ENCODE measurements around the gene CGREF1.

CGREF1 gene

GRCh38 chr2:27065128-27065527, 53.8 kb downstream of the CGREF1 start:
- in situ Hi-C loops (cut with HindIII; ENCODE audit: low sequenced_read_pairs) = no loop called here

DNA sequence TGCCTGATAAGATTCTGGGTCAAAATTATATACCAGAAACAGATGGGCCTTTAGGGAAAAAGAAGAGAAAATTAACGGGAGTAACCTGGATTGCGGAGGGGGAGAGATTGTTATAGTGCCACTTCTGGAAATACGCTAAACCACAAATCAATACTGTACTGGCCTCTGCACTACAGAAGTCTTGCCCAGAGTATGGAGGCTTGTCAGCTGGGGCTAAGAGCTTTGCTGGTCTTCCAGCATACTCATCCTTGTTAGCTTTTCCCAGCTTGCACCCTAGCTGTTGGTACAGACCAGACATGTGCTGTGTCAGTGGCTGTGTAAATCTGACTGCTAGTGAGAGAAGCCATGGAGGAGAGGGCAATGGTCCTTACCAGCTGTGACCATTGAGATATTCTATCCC, 58.6 kb downstream of the CGREF1 start:
- no peak for TF ChIP-seq CTCF (IDR thresholded peaks at IDR 0.05; ENCODE audit: low read depth, low read length)
- in situ Hi-C loops (cut with HindIII; ENCODE audit: low sequenced_read_pairs) = no loop called here
- H3K4me3 ChIP-seq (ENCODE audit: low read depth, low read length) = no peak overlapping the region
- no peak for DNase-seq (ENCODE audit: low read depth, low spot score)

More at GRCh38 chr2:27065128-27065527, 53.8 kb downstream of the CGREF1 start:
- H3K4me3 ChIP-seq (ENCODE audit: low read depth, low read length) = no peak overlapping the region
- DNase-seq (ENCODE audit: low read depth, low spot score) = no peak
- no peak for TF ChIP-seq CTCF (IDR thresholded peaks at IDR 0.05; ENCODE audit: low read depth, low read length)

GRCh38 chr2:27059141-27059820, 59.6 kb downstream of the CGREF1 start:
- no peak for TF ChIP-seq CTCF (IDR thresholded peaks at IDR 0.05; ENCODE audit: low read depth, low read length)
- no peak overlapping the region for H3K4me3 ChIP-seq (ENCODE audit: low read depth, low read length)
- in situ Hi-C loops (cut with HindIII; ENCODE audit: low sequenced_read_pairs) = no loop called here
- no peak for DNase-seq (ENCODE audit: low read depth, low spot score)

- in situ Hi-C loops (cut with HindIII; ENCODE audit: low sequenced_read_pairs) = no loop called here
- DNase-seq (ENCODE audit: low read depth, low spot score) = no peak
- no peak for TF ChIP-seq CTCF (IDR thresholded peaks at IDR 0.05; ENCODE audit: low read depth, low read length)
- no peak overlapping the region for H3K4me3 ChIP-seq (ENCODE audit: low read depth, low read length)
These were observed 60.7 kb downstream of the CGREF1 start for GRCh38 chr2:27058210-27058609.

- DNase-seq (ENCODE audit: low read depth, low spot score) = no peak
- in situ Hi-C loops (cut with HindIII; ENCODE audit: low sequenced_read_pairs) = no loop called here
- no peak for TF ChIP-seq CTCF (IDR thresholded peaks at IDR 0.05; ENCODE audit: low read depth, low read length)
- no peak overlapping the region for H3K4me3 ChIP-seq (ENCODE audit: low read depth, low read length)
These were observed 61.7 kb downstream of the CGREF1 start for GRCh38 chr2:27057184-27057583.

GRCh38 chr2:27054721-27055120, 64.2 kb downstream of the CGREF1 start:
- in situ Hi-C loops (cut with HindIII; ENCODE audit: low sequenced_read_pairs) = no loop called here
- DNase-seq (ENCODE audit: low read depth, low spot score) = no peak
- no peak for TF ChIP-seq CTCF (IDR thresholded peaks at IDR 0.05; ENCODE audit: low read depth, low read length)
- no peak overlapping the region for H3K4me3 ChIP-seq (ENCODE audit: low read depth, low read length)
